Esophagus squamous epithelium (tissue), 5 donors: ENCODE measurements around the gene PTPRG. TPM values are rescaled to one million over a fixed set of nuclear protein-coding genes. Genes with fewer than 3 reads are reported as not detected.

Experiments
- DNase-seq: peaks from one replicate; lab custom pipeline; 2025; lab: John Stamatoyannopoulos, UW
- H3K27ac ChIP-seq, 4 donors: fragments of 200-600 bp; sonication (generic); one replicate each; pipeline ENCODE4 v1.5.1; 2016 to 2019; ENCODE audit warnings: mild to moderate bottlenecking in 1 of 4
- H3K27me3 ChIP-seq, 4 donors: fragments of 200-600 bp; sonication (generic); 1 replicate in 3 of 4; 2 replicates in 1 of 4; pipeline versions ENCODE4 v1.5.1 to v1.6.0; 2017 to 2021; ENCODE audit warnings: antibody characterized with exemption in 1 of 4
- H3K36me3 ChIP-seq, 3 donors: fragments of 200-600 bp; sonication (generic); one replicate each; pipeline ENCODE4 v1.5.1; 2016 to 2019
- H3K4me1 ChIP-seq, 3 donors: fragments of 200-600 bp; sonication (generic); one replicate each; pipeline ENCODE4 v1.5.1; 2017 to 2019
- H3K4me3 ChIP-seq, 4 donors: fragments of 200-600 bp; sonication (generic); 1 replicate in 3 of 4; 2 replicates in 1 of 4; pipeline ENCODE4 v1.5.1; 2016 to 2019; ENCODE audit warnings: mild to moderate bottlenecking in 2 of 4, moderate library complexity in 1 of 4
- H3K9me3 ChIP-seq, 3 donors: fragments of 200-600 bp; sonication (generic); one replicate each; pipeline ENCODE4 v1.5.1; 2016 to 2019
- POLR2A ChIP-seq, 4 donors: fragments of 450-650 bp; IDR thresholded peaks; one replicate each; pipeline ENCODE4 v1.6.1; 2017; ENCODE audit warnings: antibody characterized with exemption in 4 of 4, mild to moderate bottlenecking in 4 of 4, moderate library complexity in 3 of 4
- WGBS, 2 donors: methylation state at CpG; one replicate each; pipeline ENCODE4 v1.1.5; 2018; 5-methylcytosine and 5-hydroxymethylcytosine counted together
- intact Hi-C: fragments of 100-400 bp; cut with DNase I; formaldehyde crosslinking; loops from one replicate; pipeline ENCODE4 v1.15.0; 2022
- total RNA-seq, 4 donors: library from RNA; depleted of rRNA; stranded (reverse); fragments of >200 nt; gene quantifications; one replicate each; pipeline ENCODE4 v1.1.0, GENCODE V29; 2016
- TF ChIP-seq, protein P1 (sequence below), 6 experiments: fragments of 450-650 bp in 4 of 6; fragments of 200-600 bp in 2 of 6; sonication (generic) in 2 of 6; IDR thresholded peaks; one replicate each; pipeline ENCODE4 v1.5.1; 2016 to 2019; ENCODE audit warnings: antibody characterized with exemption in 6 of 6, mild to moderate bottlenecking in 4 of 6, moderate library complexity in 4 of 6
- donor health status: DM: yes; HTN: yes; CAD: no.

The PTPRG gene
- total RNA-seq, 4 donors from 2014 or later, result 3.7 to 42.2 (median 15.2) TPM

DNA sequence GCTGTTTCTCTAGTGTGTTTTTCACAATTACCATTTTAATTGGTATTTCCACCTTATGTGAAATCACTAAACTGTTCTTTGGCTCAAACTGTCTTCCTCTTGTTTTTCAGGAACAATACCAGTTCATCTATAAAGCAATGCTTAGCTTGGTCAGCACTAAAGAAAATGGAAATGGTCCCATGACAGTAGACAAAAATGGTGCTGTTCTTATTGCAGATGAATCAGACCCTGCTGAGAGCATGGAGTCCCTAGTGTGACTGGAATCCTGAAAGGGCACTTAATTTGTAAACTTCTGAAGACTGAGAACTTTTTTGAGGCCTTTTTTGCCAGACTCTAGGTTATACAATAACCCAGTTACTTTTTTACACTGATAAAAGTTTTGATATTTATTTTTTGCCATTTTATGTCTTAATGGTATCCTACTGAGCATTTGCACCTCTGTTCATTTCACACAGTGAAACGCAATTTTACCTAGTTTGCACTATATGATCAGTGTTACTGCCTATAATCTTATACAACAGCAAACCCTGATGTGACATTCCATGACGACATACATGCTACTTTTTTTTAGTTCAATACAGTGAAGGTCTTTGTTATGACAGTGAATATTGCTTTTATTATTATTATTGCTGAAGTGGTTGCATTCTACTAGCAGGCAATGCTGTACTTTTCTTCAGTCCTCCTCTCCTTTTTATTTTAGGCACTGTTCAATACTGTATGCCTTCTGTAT, 731.8 kb downstream of the PTPRG start:
- intact Hi-C loops, result no loop called here
- no peak for DNase-seq
- no peaks in the 10 kb centered on the region for H3K27me3 ChIP-seq
- peaks cover 0 to 13% (median 0%) of the 10 kb centered on the region in 3 donors for H3K36me3 ChIP-seq
- TF ChIP-seq, protein P1, sequence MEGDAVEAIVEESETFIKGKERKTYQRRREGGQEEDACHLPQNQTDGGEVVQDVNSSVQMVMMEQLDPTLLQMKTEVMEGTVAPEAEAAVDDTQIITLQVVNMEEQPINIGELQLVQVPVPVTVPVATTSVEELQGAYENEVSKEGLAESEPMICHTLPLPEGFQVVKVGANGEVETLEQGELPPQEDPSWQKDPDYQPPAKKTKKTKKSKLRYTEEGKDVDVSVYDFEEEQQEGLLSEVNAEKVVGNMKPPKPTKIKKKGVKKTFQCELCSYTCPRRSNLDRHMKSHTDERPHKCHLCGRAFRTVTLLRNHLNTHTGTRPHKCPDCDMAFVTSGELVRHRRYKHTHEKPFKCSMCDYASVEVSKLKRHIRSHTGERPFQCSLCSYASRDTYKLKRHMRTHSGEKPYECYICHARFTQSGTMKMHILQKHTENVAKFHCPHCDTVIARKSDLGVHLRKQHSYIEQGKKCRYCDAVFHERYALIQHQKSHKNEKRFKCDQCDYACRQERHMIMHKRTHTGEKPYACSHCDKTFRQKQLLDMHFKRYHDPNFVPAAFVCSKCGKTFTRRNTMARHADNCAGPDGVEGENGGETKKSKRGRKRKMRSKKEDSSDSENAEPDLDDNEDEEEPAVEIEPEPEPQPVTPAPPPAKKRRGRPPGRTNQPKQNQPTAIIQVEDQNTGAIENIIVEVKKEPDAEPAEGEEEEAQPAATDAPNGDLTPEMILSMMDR (IDR thresholded peaks at IDR 0.05), result no peak
- no peak for TF ChIP-seq POLR2A (IDR thresholded peaks at IDR 0.05)
- H3K4me1 ChIP-seq, result no peaks in the 10 kb centered on the region
- WGBS, 2 donors, result 89 to 92% methylated on average over 2 of the region's 2 CpGs
- no peak overlapping the region for H3K27ac ChIP-seq
- H3K4me3 ChIP-seq, result no peak overlapping the region
- H3K9me3 ChIP-seq, result no peaks in the 10 kb centered on the region

DNA sequence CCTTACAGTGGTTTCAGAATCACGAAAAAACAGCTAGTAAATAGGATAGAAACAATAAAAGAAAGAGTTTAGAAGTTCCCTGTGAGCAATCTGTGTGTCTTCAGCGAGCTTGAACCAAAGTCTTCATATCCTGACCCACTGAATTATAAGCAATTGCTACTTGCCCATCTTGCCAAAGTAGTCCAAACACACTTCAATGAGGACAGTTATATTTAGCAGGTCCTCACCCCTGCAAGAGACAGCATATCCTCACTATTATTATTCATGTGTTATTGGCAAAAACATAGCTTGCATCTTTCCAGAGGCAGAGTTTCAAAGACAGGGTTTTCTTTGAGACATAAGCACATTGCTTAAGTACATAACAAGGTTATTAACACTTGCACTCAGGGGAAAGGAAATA, 734.2 kb downstream of the PTPRG start:
- H3K9me3 ChIP-seq, result no peaks in the 10 kb centered on the region
- 59 to 86% methylated on average over 2 of the region's 2 CpGs for WGBS, 2 donors
- intact Hi-C loops, result no loop called here
- H3K4me3 ChIP-seq, result no peak overlapping the region
- no peak overlapping the region for H3K27ac ChIP-seq
- no peak for TF ChIP-seq POLR2A (IDR thresholded peaks at IDR 0.05)
- TF ChIP-seq, protein P1 (IDR thresholded peaks at IDR 0.05), result no peak
- DNase-seq, result no peak
- no peaks in the 10 kb centered on the region for H3K4me1 ChIP-seq
- H3K27me3 ChIP-seq, result no peaks in the 10 kb centered on the region
- peaks cover 0 to 13% (median 0%) of the 10 kb centered on the region in 3 donors for H3K36me3 ChIP-seq

DNA sequence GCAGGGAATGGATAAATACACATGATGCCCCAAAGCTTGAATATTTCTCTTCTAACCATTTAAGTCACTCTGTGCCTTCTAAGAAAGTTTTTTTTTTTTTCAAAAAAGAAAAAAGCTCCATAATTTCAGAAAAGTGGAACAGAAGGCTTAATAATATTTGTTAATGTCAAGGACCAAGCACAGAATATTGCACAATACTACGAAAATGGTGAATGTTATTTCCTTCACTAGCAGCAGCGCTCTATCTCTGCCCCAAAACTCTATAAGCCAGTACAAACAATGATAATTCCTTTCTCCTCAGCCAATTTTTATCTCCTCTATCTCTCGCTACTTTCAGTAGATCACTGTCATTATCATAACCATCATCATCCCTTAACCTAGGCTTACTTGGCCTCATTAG, 739.2 kb downstream of the PTPRG start:
- Histone ChIP-seq H3K4me1 (no peaks in the 10 kb centered on the region), H3K4me3 (no peak overlapping the region), H3K36me3 (no peaks in the 10 kb centered on the region), H3K27ac (no peak overlapping the region), H3K27me3 (no peaks in the 10 kb centered on the region), H3K9me3 (no peaks in the 10 kb centered on the region)
- TF ChIP-seq POLR2A (IDR thresholded peaks at IDR 0.05), result no peak
- TF ChIP-seq, protein P1 (IDR thresholded peaks at IDR 0.05), result no peak
- 86 to 93% methylated on average over 3 of the region's 3 CpGs for WGBS, 2 donors
- intact Hi-C loops, result no loop called here
- DNase-seq, result no peak

DNA sequence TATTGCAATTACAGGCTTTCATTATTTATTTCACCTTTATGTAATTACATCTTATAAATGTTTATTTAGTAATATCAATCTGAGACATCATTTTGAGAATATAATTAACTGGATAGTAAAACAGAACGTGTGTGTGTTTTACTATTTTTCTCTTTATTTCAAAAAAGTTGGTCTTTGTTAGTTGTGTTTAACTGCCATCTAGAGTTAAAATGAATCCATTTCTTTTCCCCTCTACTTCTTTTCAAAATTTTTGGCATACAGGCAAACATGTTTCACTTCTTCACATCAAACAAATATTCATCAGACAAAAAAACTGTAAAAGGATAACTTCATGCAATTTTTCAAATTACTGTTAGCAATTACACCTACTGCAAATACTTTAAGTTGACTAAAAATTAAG, 750.8 kb downstream of the PTPRG start:
- no peak for DNase-seq
- Histone ChIP-seq H3K27me3 (no peaks in the 10 kb centered on the region), H3K4me1 (no peaks in the 10 kb centered on the region), H3K4me3 (no peak overlapping the region), H3K27ac (no peak overlapping the region), H3K9me3 (no peaks in the 10 kb centered on the region), H3K36me3 (no peaks in the 10 kb centered on the region)
- TF ChIP-seq POLR2A (IDR thresholded peaks at IDR 0.05), result no peak
- TF ChIP-seq, protein P1 (IDR thresholded peaks at IDR 0.05), result no peak
- WGBS, 2 donors, result 22 to 48% methylated on average over 1 of the region's 1 CpG
- intact Hi-C loops, result no loop called here

DNA sequence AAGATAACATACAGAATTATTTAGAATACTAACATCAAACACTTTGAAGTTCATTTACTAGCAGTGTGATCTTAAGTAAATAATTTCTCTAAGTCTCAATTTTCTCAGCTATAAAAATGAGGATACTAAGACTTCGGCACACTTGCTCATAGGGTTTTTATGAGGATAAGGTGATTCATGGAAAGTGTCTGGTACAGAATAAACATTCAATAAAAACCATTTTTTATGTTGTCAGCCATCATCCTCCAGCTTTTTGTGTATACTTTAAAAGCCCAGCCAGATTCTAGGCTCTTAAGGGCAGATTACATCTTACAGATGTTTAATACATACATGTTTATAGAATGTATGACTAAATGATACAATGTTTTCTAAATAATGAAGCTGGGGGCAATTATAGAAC, 755.2 kb downstream of the PTPRG start:
- H3K4me1 ChIP-seq, result peaks cover 0 to 28% (median 9%) of the 10 kb centered on the region in 3 donors
- WGBS, 2 donors, result 54% methylated on average over 1 of the region's 1 CpG
- DNase-seq, result no peak
- TF ChIP-seq, protein P1 (IDR thresholded peaks at IDR 0.05), result no peak
- TF ChIP-seq POLR2A (IDR thresholded peaks at IDR 0.05), result no peak
- no peaks in the 10 kb centered on the region for H3K27me3 ChIP-seq
- H3K36me3 ChIP-seq, result no peaks in the 10 kb centered on the region
- no peak overlapping the region for H3K27ac ChIP-seq
- H3K4me3 ChIP-seq, result no peak overlapping the region
- intact Hi-C loops, result no loop called here
- no peaks in the 10 kb centered on the region for H3K9me3 ChIP-seq
